HG03280 (cell line): ENCODE data around the gene LRP1-AS.

Source experiments
- ATAC-seq: cut with Tn5 transposase; IDR thresholded peaks from one replicate; pipeline ENCODE4 v1.9.1; 2021; ENCODE audit warnings: mild to moderate bottlenecking, moderate library complexity; ENCODE audit not compliant: unreplicated experiment

LRP1-AS gene

GRCh38 chr12:57101892-57102695 is 45.3 kb downstream of the LRP1-AS start:
- ATAC-seq, result no peak

GRCh38 chr12:57099766-57100165 is 47.7 kb downstream of the LRP1-AS start:
- no peak for ATAC-seq

GRCh38 chr12:57099047-57099714 is 48.2 kb downstream of the LRP1-AS start:
- ATAC-seq, result no peak

- no peak for ATAC-seq
Observed at GRCh38 chr12:57098546-57098945, 48.9 kb downstream of the LRP1-AS start.

GRCh38 chr12:57097554-57097835 is 49.9 kb downstream of the LRP1-AS start:
- ATAC-seq, result no peak

- no peak for ATAC-seq
Observed at GRCh38 chr12:57096748-57097553, 50.5 kb downstream of the LRP1-AS start.

GRCh38 chr12:57096099-57096572 is 51.3 kb downstream of the LRP1-AS start:
- no peak for ATAC-seq

GRCh38 chr12:57095440-57095839 is 52.0 kb downstream of the LRP1-AS start:
- ATAC-seq, result no peak
